ENCODE data around the gene ITIH5.

The ITIH5 gene

GRCh38 chr10:7551289-7551688 is 115.5 kb downstream of the ITIH5 start:
- no peak for DNase-seq (ENCODE audit: low spot score)

DNA sequence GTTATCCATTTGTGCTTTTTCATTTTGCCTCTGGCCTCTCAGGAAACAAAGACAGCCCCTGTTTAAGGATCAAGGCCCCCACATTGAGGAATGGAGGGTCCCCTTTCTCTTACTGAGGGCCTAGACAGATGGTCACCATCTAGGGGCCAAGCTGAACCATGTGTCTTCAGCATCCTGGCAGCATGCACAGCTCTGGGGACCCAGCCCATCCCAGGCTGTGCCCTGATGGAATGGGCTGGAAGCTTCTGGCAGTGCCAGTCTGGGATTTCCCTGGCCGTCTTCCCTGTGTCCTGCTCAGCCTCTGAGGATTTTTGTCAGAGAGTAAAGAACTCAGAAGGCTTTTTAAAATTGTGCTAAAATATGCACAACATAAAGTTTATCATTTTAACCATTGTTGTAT is 116.8 kb downstream of the ITIH5 start:
- no peak for DNase-seq (ENCODE audit: low spot score)

- no peak for DNase-seq (ENCODE audit: low spot score)
Measured at GRCh38 chr10:7547829-7548228, 118.9 kb downstream of the ITIH5 start.

GRCh38 chr10:7547206-7547605 is 119.6 kb downstream of the ITIH5 start:
- no peak for DNase-seq (ENCODE audit: low spot score)

GRCh38 chr10:7546385-7546967 is 120.3 kb downstream of the ITIH5 start:
- DNase-seq (ENCODE audit: low spot score) = peak; percentile 24

DNA sequence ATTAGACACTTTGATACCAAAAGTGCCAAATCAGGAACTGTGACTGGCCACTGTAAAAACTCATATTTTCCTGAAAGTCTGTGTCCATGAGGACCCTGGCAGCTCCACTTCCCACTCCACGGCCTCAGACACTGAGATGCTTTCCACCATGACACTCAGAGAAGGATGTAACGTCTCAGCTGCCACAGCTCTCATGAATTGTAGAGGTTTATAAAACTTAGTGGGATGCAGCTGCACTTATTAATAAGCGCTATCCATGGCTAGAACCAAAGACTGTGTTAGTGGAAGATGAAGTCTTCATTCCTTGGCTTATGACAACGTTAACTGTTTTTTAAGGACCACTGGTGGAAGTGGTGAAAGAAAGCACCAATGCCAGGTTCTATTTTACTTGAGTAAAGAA is 121.0 kb downstream of the ITIH5 start:
- DNase-seq (ENCODE audit: low spot score) = no peak

DNA sequence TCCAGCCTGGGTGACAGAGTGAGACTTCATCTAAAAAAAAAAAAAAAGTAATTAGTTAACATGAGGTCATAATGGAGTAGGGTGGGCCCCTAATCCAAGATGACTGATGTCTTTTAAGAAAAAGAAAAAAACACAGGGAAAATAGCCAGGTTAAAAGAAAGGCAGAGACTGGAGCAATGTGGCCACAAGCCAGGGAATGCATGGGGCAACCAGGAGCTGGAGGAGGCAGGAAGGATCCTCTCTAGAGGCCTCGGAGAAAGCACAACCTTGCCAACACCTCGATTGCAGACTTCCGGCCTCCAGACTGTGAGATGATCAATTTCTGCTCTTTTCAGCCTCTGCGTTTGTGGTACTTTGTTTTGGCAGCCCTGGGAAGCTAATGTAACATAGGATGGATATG is 121.5 kb downstream of the ITIH5 start:
- DNase-seq (ENCODE audit: low spot score) = no peak

- DNase-seq (ENCODE audit: low spot score) = no peak
Measured at GRCh38 chr10:7544203-7544602, 122.6 kb downstream of the ITIH5 start.

DNA sequence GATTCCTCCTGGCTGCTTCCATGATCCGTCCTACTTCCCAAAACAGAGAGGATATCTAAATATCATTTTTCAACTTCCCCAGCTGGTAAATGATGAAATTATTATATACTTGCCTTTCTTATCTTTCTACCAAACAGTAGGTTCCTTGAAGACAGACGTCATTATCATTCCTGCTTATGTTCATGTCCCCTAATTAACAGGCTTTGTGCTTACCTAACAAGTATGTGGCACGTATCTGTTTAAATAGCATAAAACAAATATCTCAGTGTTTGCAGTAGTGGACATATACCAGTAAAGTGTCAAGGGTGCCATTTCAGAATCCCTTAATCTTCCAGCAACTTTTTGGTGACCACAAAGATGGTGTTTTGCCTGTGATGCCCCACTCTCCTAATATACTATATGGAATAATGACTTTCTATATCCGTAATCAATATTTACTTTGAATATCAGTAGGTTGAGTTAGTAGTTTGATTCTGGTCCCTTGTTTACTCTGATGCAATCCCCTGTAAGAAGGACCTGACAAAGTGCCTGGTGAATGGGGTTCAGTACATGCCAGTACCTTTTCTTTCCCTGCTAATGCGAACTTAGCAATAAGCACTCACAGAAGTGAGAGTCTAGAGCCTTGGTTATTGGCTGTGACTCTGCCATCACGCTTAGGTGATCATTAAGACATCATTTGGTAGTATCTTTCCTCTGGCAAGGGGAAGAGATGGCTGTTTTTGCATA is 124.4 kb downstream of the ITIH5 start:
- no peak for DNase-seq (ENCODE audit: low spot score)

- no peak for DNase-seq (ENCODE audit: low spot score)
Measured at GRCh38 chr10:7541137-7542087, 125.4 kb downstream of the ITIH5 start.

GRCh38 chr10:7538970-7539654 is 127.7 kb downstream of the ITIH5 start:
- DNase-seq (ENCODE audit: low spot score) = no peak

DNA sequence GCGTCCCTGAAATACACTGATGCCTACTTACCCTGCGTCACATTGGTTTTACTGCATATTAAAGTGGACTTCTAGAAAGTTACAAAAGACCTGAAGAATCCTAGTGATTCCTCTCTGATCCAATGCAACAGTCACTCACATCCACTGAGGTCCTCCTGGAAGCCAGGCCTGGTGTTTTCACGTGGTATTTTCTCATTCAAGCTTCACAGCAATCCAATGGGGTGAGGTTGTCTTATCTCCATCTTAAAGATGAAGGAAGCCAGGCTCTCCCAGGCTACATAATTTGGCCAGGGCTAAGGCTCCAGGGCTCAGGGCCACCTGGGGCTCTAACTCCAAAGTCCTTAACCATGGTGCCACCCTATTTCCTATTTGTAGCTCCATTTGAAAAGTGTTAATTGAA is 129.6 kb downstream of the ITIH5 start:
- DNase-seq (ENCODE audit: low spot score) = no peak

DNA sequence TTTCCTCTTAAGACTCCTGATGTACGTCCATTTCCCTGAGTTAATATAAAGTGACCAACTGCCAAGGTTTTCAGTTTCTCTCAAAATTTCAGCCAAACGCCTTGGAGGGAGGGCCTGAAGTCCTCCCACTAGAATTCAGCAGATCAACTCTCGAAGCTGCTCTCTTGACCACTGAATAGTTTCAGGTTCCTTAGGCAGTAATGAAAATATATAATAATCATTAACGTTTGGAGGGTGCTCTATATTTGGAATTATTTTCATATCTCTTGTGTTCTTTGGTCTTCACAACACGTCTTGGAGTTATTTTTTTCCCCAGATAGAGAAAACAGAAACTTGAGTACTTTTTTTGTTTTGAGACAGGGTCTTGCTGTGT is 132.3 kb downstream of the ITIH5 start:
- DNase-seq (ENCODE audit: low spot score) = no peak

- DNase-seq (ENCODE audit: low spot score) = no peak
Measured at GRCh38 chr10:7533657-7534479, 132.9 kb downstream of the ITIH5 start.

DNA sequence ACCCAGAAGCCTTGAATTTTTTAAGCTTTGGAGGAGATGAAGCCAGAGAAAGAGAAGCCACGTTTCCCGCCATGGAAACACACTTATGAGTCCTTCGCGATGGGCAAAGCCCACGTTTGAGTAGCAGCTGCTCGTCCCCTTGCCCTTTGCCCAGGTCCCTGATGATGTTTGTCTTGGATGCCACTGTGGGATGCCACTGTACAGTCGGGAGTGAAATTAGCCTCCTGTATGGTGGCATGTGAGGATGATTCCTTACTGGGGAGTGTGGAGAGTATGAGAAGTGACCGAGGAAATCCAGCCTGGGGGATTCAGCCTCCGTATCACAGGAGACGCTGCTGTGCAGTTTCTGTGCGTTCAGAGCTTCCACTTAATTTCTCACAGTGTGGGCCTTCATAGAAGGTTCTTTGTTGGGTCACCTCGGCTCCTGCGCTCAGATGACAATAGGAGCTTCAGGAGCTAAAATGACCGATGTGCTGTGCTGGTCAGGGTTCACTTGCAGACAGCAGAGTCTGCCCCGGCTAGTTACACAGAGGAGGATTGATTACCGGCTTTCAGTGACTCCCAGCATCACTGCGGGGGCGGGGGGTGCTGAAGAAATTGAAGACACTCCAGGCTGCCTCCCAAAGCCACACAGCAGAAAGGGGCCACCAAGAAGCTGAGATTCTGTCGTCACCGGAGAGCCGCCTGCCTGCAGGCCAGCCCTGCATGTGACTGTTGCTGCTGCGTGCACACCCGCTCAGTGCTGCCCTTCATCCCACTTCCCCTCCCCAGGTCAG is 133.9 kb downstream of the ITIH5 start:
- DNase-seq (ENCODE audit: low spot score) = no peak

- no peak for DNase-seq (ENCODE audit: low spot score)
Measured at GRCh38 chr10:7529638-7530037, 137.1 kb downstream of the ITIH5 start.

GRCh38 chr10:7527468-7527867 is 139.3 kb downstream of the ITIH5 start:
- DNase-seq (ENCODE audit: low spot score) = no peak

- peak; percentile 46 for DNase-seq (ENCODE audit: low spot score)
Measured at GRCh38 chr10:7526017-7526400, 140.8 kb downstream of the ITIH5 start.

DNA sequence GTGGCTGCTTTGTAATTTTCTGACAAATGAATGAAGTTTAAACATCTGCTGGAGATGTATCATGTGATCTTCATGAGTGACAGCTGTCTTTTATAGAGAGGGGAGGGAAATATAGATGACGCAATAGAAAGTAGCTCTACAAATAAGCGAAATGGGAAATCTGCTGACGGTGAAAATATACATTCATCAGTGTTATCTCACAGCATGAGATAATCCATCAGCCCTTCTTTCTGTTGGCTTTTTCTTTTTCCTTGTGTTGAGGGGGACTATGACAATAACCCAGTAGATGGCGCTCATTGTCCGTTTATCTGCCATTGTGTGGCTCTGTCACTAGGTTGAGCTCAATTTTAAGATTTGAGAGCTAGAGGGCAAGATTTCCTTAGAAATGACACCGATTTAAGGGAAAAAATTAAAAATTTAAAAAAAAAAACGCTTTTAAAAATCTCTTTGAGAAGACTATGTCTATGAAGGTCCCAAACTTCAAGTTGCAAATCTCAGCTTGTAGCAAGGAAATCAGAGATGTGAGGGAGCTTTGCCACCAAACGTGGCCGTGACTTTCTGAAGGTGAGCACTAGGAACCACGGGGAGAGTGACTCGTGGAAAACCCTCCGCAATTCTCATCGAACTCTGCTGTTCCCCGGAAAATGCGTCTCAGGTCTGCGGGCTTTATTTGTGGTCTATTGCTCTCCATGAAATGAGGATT is 141.3 kb downstream of the ITIH5 start:
- peak; percentile 76 for DNase-seq (ENCODE audit: low spot score)

- no peak for DNase-seq (ENCODE audit: low spot score)
Measured at GRCh38 chr10:7523656-7524055, 143.1 kb downstream of the ITIH5 start.

Data from SK-N-DZ (cell line).